RWPE1 (cell line): ENCODE results near the gene COL9A2.
"Not testable (repeated sequence)": the region's sequence is repeated elsewhere in the genome, so short reads cannot be mapped to it uniquely, and the experiment has no call there.

ENCODE experiments used
- CTCF ChIA-PET: fragments of 350-600 bp; sonication (Branson Sonifier 250); formaldehyde crosslinking; extraction: SDS; loops from one replicate; lab custom pipeline; 2021; lab: Yijun Ruan, JAX
- POLR2A ChIA-PET: fragments of 400-600 bp; formaldehyde crosslinking; extraction: SDS; loops from one replicate; lab custom pipeline; 2020; ENCODE audit warnings: antibody characterized with exemption; ENCODE audit not compliant: low non-redundant PET; lab: Yijun Ruan, JAX
- DNase-seq: peaks from one replicate; pipeline ENCODE4 v3.0.0; 2012; ENCODE audit warnings: low spot score
- H3K27ac ChIP-seq: fragments of 450-650 bp; 2 replicates; pipeline ENCODE4 v1.5.1; 2017
- CTCF ChIP-seq: fragments of 450-650 bp; conservative IDR thresholded peaks from 2 replicates; pipeline ENCODE4 v1.5.1; 2017; ENCODE audit warnings: low read depth, mild to moderate bottlenecking

The COL9A2 gene

GRCh38 chr1:40360631-40361030 is 43.5 kb upstream of the COL9A2 start:
- DNase-seq, result no peak
- CTCF ChIA-PET, result no interaction called here
- no peak for TF ChIP-seq CTCF
- POLR2A ChIA-PET, result no interaction called here
- H3K27ac ChIP-seq, result no peak overlapping the region

DNA sequence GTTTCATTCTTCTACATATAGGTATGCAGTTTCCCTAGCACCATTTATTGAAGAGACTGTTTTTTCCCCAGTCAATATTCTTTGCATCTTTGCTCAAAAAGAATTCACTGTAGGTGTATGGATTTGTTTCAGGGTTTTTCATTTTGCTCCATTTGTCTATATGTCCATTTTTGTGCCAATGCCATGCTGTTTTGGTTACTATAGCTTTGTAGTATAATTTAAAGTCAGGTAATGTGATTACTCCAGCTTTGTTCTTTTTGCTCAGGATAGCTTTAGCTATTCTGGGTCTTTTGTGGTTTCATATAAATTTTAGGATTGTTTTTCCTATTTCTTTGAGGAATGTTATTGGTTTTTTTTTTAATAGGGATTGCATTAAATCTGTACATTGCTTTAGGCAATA is 40.5 kb upstream of the COL9A2 start:
- DNase-seq, result no peak
- POLR2A ChIA-PET, result no interaction called here
- CTCF ChIA-PET, result interaction anchor here (0.6 to 0.7 kb wide), 2 partner anchors 40 to 456 kb away, joined by 3 to 8 read pairs; partner anchors contain the start of gene MYCL
- no peak overlapping the region for H3K27ac ChIP-seq
- TF ChIP-seq CTCF, result no peak

DNA sequence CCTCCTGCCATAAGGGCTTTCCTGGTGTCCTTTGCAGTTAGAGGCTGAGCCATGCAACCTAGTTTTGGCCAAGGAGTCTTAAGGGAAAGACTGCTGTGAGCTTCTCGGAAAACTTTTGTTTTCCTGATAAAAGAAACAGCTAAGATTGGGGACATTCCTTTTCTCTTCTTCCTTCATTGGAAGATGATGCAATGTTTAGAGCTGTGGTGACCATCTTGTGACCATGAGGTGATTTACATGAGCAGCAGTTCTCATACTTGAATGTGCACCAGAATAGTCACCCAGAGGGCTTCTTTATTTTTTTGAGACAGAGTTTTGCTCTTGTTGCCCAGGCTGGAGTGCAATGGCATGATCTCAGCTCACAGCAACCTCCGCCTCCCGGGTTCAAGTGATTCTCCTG is 36.0 kb upstream of the COL9A2 start:
- ChIA-PET CTCF (no interaction called here), POLR2A (no interaction called here)
- TF ChIP-seq CTCF, result no peak
- no peak for DNase-seq
- no peak overlapping the region for H3K27ac ChIP-seq

DNA sequence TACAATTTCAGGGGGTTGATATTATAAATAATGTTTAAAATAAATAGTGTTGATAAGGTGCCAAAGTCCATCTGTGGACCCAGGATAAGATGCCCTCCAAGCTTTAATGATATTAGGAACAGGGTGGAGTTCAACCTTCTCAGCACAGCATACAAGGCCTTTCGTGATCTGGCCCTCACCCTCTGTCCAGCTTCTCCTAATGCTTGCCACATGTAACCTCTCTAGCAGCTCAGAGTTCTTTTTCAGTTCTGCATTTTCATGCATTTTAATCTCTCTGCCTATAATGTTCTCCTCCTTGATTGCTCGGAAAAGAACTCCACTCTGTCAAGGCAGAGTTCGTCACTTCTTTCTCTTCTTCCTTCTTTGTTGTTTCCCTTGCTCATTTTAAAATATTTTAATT is 35.0 kb upstream of the COL9A2 start:
- CTCF ChIA-PET, result interaction anchor here (0.9 kb wide), 1 partner anchor 13 kb away, joined by 4 read pairs; no protein-coding TSS in a partner anchor
- no peak overlapping the region for H3K27ac ChIP-seq
- DNase-seq, result no peak
- no peak for TF ChIP-seq CTCF
- POLR2A ChIA-PET, result no interaction called here

DNA sequence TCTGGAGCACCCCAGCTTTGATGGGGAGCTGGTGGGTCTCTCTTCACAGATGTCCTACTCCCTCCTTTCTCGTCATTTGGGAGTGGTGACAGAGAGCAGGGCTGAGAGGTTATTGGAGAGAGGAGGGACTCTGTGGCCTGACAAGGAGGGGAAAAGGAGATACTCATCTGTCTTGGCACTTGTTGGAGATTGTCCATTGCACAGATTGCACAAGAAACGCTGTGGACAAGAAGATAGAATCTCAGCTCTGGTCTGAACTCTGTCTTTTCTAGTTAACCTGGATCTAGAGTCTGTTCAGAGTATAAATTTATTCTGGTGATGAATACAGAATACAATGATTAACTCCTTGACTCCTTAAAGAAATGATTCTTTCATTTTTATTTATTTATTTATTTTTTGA is 34.0 kb upstream of the COL9A2 start:
- H3K27ac ChIP-seq, result no peak overlapping the region
- POLR2A ChIA-PET, result no interaction called here
- TF ChIP-seq CTCF, result no peak
- CTCF ChIA-PET, result no interaction called here
- DNase-seq, result no peak

- ChIA-PET CTCF (no interaction called here), POLR2A (no interaction called here)
- DNase-seq, result no peak
- no peak overlapping the region for H3K27ac ChIP-seq
- TF ChIP-seq CTCF, result no peak
Observed at GRCh38 chr1:40350391-40350790, 33.3 kb upstream of the COL9A2 start.

DNA sequence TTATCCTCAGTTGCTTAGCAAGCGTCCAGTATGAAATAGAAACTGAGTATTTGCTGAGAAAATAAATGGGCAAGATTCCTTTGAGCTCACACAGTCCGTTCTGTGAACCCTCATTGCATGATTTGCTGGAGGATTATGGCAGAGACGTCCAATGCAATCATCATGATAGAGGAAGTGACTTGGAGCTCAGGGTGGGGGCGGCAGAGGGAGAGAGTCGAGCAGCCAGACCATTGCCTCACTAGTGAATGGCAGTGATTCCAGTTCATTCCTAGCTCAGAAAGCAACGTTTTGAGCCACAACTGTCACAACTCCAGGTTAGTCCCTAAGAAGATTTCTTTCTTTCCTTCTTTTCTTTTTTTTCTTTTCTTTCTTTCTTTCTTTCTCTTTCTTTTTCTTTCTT is 27.5 kb upstream of the COL9A2 start:
- no peak for DNase-seq
- ChIA-PET POLR2A (no interaction called here), CTCF (no interaction called here)
- no peak for TF ChIP-seq CTCF
- H3K27ac ChIP-seq, result no peak overlapping the region

DNA sequence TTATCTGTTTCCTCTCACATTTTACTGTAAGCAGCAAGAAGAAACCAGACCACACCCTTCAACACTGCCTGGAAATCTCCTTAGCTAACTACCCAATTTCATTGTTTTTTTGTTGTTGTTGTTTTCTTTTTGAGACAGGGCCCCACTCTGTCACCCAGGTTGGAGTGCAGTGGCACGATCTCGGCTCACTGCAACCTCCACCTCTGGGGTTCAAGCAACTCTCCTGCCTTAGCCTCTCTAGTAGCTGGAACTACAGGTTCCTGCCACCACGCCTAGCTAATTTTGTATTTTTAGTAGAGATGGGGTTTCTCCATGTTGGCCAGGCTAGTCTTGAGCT is 25.3 kb upstream of the COL9A2 start:
- DNase-seq, H3K27ac ChIP-seq, POLR2A ChIA-PET: not testable (repeated sequence)
- CTCF ChIA-PET, result interaction anchor here (1.2 kb wide), 1 partner anchor 25 kb away, joined by 3 read pairs; the partner anchor contains the start of gene COL9A2
